ENCODE measurements around the gene SARS2. TPM values are rescaled to one million over a fixed set of nuclear protein-coding genes. Genes with fewer than 3 reads are reported as not detected.

SARS2 gene
- total RNA-seq, 1 experiment from 2014 or later, result 26.7 TPM

- Histone ChIP-seq H3K4me1 (ENCODE audit: insufficient read depth, low read length) (no peaks in the 10 kb centered on the region; the same call in 1 of the 2 replicates), H3F3A (ENCODE audit: low read length, unreplicated experiment) (no peaks in the 10 kb centered on the region), H4K20me1 (ENCODE audit: low read length) (no peaks in the 10 kb centered on the region), H3K9ac (ENCODE audit: low read length) (no peak overlapping the region), H3K9me2 (replicated peaks; ENCODE audit: low read length) (no peaks in the 10 kb centered on the region), H3K27ac (ENCODE audit: low read length) (no peak overlapping the region), H3K27me3 (ENCODE audit: low read length) (no peaks in the 10 kb centered on the region), H3K9me3 (ENCODE audit: low read length) (no peaks in the 10 kb centered on the region), H3K4me2 (ENCODE audit: low read length) (no peak overlapping the region), H3K36me3 (ENCODE audit: low read depth, low read length) (peaks cover 15% of the 10 kb centered on the region), H3K79me2 (ENCODE audit: low read length) (peaks cover 39% of the 10 kb centered on the region), H2AFZ (ENCODE audit: low read length) (no peak overlapping the region), H3K4me3 (ENCODE audit: low read length) (no peak overlapping the region)
- TF ChIP-seq EZH2 (IDR thresholded peaks at IDR 0.05; ENCODE audit: low read length, unreplicated experiment), result no peak
- TF ChIP-seq EZH2phosphoT487 (IDR thresholded peaks at IDR 0.05; ENCODE audit: borderline replicate concordance, low read length), result no peak
- TF ChIP-seq, protein P1, sequence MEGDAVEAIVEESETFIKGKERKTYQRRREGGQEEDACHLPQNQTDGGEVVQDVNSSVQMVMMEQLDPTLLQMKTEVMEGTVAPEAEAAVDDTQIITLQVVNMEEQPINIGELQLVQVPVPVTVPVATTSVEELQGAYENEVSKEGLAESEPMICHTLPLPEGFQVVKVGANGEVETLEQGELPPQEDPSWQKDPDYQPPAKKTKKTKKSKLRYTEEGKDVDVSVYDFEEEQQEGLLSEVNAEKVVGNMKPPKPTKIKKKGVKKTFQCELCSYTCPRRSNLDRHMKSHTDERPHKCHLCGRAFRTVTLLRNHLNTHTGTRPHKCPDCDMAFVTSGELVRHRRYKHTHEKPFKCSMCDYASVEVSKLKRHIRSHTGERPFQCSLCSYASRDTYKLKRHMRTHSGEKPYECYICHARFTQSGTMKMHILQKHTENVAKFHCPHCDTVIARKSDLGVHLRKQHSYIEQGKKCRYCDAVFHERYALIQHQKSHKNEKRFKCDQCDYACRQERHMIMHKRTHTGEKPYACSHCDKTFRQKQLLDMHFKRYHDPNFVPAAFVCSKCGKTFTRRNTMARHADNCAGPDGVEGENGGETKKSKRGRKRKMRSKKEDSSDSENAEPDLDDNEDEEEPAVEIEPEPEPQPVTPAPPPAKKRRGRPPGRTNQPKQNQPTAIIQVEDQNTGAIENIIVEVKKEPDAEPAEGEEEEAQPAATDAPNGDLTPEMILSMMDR (conservative IDR thresholded peaks at IDR 0.05; ENCODE audit: low read depth, low read length), result no peak
- intact Hi-C loops (cut with micrococcal nuclease), result loop anchor here (10.0 kb wide), 1 partner anchor 389 kb away; no protein-coding TSS in a partner anchor
- ChIA-PET CTCF (no interaction called here), POLR2A (ENCODE audit: unreplicated experiment) (interaction anchor here (0.6 kb wide), 1 partner anchor 72 kb away, joined by 22 read pairs; no protein-coding TSS in a partner anchor)
- ATAC-seq (no peak), DNase-seq (no peak)
- BruUV-seq (replicated peaks), result no TSS peak
These were observed 3.0 kb upstream of the SARS2 start for GRCh38 chr19:38933544-38933943.

DNA sequence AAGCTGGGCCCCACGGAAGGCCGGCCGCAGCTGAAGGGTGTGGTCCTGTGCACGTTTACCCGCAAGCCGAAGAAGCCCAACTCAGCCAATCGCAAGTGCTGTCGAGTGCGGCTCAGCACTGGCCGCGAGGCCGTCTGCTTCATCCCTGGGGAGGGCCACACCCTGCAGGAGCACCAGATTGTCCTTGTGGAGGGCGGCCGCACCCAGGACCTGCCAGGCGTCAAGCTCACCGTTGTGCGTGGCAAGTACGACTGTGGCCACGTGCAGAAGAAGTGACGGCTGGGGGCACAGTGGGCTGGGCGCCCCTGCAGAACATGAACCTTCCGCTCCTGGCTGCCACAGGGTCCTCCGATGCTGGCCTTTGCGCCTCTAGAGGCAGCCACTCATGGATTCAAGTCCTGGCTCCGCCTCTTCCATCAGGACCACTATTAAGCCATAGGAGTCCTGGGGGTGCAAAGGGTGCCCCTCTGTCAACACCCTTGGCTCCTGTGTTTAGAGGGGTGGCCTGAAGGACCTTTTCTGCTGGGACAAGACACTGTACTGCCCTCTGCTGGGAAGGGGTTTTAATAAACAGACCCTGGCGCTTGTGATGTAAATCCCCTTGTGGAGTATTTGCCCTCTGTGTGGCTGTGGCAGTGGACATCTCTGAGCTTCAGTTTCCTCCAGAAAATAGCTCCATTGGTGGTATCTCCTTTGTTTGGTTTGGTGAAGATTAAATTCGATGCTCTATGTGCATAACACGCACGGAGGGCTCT is 2.0 kb upstream of the SARS2 start:
- Histone ChIP-seq H3K9ac (ENCODE audit: low read length) (no peak overlapping the region), H3K4me2 (ENCODE audit: low read length) (peak overlapping the region; percentile 98; the same call in 1 of the 2 replicates), H3K27ac (ENCODE audit: low read length) (no peak overlapping the region), H3K9me3 (ENCODE audit: low read length) (no peaks in the 10 kb centered on the region), H3K4me3 (ENCODE audit: low read length) (peak overlapping the region; percentile 78; the same call in 1 of the 2 replicates), H3F3A (ENCODE audit: low read length, unreplicated experiment) (no peaks in the 10 kb centered on the region), H4K20me1 (ENCODE audit: low read length) (no peaks in the 10 kb centered on the region), H3K9me2 (replicated peaks; ENCODE audit: low read length) (no peaks in the 10 kb centered on the region), H3K4me1 (ENCODE audit: insufficient read depth, low read length) (no peaks in the 10 kb centered on the region; the same call in 1 of the 2 replicates), H2AFZ (ENCODE audit: low read length) (no peak overlapping the region), H3K36me3 (ENCODE audit: low read depth, low read length) (peaks cover 15% of the 10 kb centered on the region), H3K27me3 (ENCODE audit: low read length) (no peaks in the 10 kb centered on the region), H3K79me2 (ENCODE audit: low read length) (peaks cover 44% of the 10 kb centered on the region)
- no TSS peak for BruUV-seq (replicated peaks)
- intact Hi-C loops (cut with micrococcal nuclease), result loop anchor here (10.0 kb wide), 1 partner anchor 388 kb away; no protein-coding TSS in a partner anchor
- POLR2A ChIA-PET (ENCODE audit: unreplicated experiment), result interaction anchor here (0.6 kb wide), 1 partner anchor 71 kb away, joined by 22 read pairs; no protein-coding TSS in a partner anchor
- peak; percentile 6 for DNase-seq
- no peak for ATAC-seq
- CTCF ChIA-PET, result no interaction called here
- no peak for TF ChIP-seq EZH2phosphoT487 (IDR thresholded peaks at IDR 0.05; ENCODE audit: borderline replicate concordance, low read length)
- TF ChIP-seq, protein P1 (conservative IDR thresholded peaks at IDR 0.05; ENCODE audit: low read depth, low read length), result peak; percentile 42; the same call in 1 of the 2 replicates

- H4K20me1 ChIP-seq (ENCODE audit: low read length), result no peaks in the 10 kb centered on the region
- no peak overlapping the region for H2AFZ ChIP-seq (ENCODE audit: low read length)
- DNase-seq, result no peak
- H3K27ac ChIP-seq (ENCODE audit: low read length), result no peak overlapping the region
- no peak for TF ChIP-seq EZH2 (IDR thresholded peaks at IDR 0.05; ENCODE audit: low read length, unreplicated experiment)
- no peak for TF ChIP-seq EZH2phosphoT487 (IDR thresholded peaks at IDR 0.05; ENCODE audit: borderline replicate concordance, low read length)
- TF ChIP-seq, protein P1 (conservative IDR thresholded peaks at IDR 0.05; ENCODE audit: low read depth, low read length), result no peak
- H3K4me2 ChIP-seq (ENCODE audit: low read length), result peak overlapping the region; percentile 98
- peak overlapping the region; percentile 78 for H3K4me3 ChIP-seq (ENCODE audit: low read length)
- no peaks in the 10 kb centered on the region for H3F3A ChIP-seq (ENCODE audit: low read length, unreplicated experiment)
- ChIA-PET POLR2A (ENCODE audit: unreplicated experiment) (no interaction called here), CTCF (no interaction called here)
- BruUV-seq (replicated peaks), result no TSS peak
- H3K79me2 ChIP-seq (ENCODE audit: low read length), result peaks cover 44% of the 10 kb centered on the region
- intact Hi-C loops (cut with micrococcal nuclease), result loop anchor here (10.0 kb wide), 1 partner anchor 387 kb away; no protein-coding TSS in a partner anchor
- ATAC-seq, result no peak
- no peaks in the 10 kb centered on the region; the same call in 1 of the 2 replicates for H3K4me1 ChIP-seq (ENCODE audit: insufficient read depth, low read length)
- no peaks in the 10 kb centered on the region for H3K27me3 ChIP-seq (ENCODE audit: low read length)
- no peaks in the 10 kb centered on the region for H3K9me3 ChIP-seq (ENCODE audit: low read length)
- peak overlapping the region; percentile 93 for H3K9ac ChIP-seq (ENCODE audit: low read length)
- H3K36me3 ChIP-seq (ENCODE audit: low read depth, low read length), result peaks cover 15% of the 10 kb centered on the region
- H3K9me2 ChIP-seq (replicated peaks; ENCODE audit: low read length), result no peaks in the 10 kb centered on the region
These were observed 894 bp upstream of the SARS2 start for GRCh38 chr19:38931521-38931793.

Measured in PC-3 (cell line).